ENCODE data around the gene CCND3.
"Not testable (repeated sequence)": the region's sequence is repeated elsewhere in the genome, so short reads cannot be mapped to it uniquely, and the experiment has no call there.

Gene CCND3

DNA sequence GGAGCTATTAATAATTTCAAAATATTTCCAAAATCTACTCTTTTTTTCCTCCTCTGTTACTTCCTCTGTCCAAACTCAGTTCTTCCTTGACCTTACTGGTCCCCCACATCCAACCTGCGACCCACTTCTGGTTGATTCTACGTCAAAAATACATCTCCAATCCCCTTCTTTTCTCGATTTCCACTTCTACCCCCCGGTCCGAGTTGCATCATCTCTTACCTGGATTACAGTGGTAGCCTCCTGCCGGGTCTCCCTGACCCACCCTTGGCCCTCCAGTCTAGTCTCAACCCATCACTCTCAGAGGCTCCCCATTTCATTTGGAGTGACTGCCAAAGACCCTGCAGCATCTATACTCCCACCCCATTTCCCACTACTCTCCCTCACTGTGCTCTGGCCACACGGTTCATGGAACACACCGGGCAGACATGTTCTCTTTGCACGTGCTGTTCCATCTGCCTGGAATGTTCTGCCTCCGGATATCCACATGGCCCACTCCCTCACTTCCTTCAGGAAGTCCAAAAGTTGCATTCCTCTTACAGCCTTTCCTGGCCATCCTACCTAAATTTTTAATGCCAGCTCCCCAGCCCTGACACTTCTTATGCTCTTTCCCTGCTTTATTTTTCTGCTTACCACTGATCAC, 6.1 kb upstream of the CCND3 start:
- DNase-seq = no peak

DNA sequence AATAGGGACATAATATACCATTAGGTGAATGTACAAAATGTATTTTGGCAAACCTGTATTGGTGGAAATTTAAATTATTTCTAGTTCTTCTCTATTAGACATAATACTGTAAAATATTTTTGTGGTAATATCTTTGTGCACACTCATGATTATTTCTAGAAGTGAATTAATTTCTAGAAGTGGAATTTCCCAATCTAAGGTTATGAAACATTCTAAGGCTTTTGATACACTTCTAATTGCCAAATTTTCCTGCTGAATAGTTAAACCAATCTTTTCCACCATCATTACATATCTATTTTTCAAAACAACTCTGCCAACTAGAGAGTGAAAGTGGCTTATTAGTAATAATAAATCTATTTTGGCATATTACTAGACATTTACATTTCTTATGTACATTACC, 1.8 kb upstream of the CCND3 start:
- DNase-seq = no peak

DNA sequence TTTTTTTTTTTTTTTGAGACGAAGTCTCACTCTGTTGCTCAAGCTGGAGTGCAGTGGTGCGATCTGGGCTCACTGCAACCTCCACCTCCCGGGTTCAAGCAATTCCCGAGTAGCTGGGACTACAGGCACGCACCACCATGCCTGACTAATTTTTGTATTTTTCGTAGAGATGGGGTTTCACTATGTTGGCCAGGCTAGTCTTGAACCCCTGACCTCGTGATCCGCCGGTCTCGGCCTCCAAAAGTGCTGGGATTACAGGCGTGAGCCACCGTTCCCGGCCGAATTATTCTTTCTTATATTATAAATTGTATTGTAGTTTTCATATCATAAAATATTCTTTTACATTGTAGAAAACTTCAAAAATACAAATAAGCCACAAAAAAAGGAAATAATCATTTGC, 1.3 kb upstream of the CCND3 start:
- DNase-seq = not testable (repeated sequence)

DNA sequence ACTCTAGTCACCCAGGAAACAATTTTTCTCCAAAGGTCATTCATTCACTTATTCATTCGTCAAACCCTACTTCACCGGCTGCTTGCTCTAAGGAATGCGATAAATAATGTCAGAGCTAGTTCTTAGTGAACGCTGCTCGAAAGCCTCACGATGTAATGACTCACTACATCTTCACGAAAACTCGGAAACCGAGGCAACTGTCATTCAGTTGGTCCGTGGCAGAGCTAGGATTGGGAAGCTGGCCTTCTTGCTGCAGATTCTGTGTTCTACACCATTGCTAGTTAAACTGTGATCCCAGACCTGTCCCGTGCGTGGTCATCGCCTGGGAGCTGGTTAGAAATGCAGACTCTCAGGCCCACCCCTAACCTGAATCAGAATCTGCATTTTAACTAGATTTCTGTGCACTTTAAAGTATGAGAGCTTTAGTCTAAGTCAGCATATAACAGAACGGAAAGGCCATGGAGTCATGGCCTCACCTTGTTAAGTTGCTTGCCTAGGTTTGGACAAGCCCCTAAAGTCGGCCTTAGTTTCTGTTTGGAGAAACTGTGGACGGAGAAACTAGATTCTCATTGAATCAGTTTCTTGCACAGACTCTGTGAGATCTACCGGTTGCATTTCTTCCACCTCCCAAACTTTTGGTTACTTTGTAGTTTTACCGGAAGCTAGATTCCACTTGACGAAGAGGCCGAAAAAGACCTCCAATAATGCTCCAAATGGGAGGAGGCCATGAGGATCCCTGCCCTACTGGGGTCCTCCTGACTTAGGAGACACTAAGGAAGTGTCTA, 651 bp upstream of the CCND3 start:
- DNase-seq = no peak

DNA sequence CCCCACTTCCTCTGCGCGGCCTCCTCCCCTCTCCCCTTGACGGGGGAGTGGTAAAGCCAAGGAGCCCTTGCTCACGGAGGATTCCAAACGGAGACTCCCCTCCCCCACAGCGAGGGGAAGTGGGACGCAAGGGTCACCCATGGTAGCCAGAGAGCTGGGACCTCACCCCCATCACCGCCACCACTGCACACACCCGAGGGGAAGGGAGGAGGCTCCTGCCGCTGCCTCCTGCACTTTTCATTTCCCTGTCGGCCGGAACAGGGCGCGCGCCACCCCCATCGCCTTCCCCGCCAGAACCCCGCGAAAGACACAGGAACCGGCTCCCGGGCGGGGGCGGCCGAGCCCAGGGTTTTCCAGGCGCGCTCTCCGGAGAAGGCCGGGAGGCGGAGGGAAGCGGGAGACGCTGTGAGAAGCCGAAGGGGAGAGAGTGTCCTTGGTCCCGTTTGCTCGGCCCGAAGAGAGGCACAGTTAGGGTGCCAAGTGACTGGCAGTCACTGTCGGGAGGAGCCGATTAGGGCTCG, 789 bp downstream of the CCND3 start:
- DNase-seq = peak; percentile 17

DNA sequence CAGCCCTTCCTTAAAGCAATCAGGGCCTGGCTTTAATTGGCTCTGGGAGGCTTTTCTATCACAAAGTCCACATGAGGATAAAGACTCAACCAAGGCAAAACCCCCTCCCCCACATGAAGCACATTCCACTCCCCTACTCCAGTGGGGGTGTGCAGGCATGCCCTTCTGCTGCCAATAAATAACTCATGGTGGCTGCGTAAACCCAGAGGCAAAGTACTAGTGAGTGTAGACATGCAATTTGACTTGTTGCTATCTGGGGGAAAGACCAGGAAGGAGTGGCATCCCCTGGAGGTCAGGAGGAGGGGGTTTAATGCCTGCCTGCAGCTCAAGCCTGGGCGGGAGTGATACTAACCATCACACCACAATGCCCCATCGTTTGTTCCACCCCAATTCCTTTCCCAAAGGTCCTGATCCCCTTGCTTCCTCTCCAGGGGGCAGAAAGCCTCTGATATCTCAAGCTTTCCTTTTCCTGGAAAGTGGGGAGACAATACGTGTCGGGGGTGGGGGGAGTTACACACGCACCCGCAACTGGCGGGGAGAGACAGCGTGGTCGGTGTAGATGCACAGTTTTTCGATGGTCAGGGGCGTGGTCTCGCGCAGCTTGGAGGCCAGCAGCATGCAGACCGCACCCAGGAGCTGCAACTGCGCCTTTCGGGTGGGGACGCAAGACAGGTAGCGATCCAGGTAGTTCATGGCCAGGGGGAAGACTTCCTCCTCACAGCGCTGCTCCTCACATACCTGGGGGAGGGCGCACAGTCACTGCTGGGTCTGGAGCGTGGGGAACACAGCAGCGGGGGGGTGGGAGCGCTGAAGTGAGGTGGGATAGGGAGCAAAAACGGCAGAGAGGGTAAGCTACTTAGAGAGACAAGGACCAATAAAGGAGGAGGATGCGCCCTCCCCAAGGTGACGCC, 1.5 kb downstream of the CCND3 start:
- DNase-seq = peak; percentile 77

DNA sequence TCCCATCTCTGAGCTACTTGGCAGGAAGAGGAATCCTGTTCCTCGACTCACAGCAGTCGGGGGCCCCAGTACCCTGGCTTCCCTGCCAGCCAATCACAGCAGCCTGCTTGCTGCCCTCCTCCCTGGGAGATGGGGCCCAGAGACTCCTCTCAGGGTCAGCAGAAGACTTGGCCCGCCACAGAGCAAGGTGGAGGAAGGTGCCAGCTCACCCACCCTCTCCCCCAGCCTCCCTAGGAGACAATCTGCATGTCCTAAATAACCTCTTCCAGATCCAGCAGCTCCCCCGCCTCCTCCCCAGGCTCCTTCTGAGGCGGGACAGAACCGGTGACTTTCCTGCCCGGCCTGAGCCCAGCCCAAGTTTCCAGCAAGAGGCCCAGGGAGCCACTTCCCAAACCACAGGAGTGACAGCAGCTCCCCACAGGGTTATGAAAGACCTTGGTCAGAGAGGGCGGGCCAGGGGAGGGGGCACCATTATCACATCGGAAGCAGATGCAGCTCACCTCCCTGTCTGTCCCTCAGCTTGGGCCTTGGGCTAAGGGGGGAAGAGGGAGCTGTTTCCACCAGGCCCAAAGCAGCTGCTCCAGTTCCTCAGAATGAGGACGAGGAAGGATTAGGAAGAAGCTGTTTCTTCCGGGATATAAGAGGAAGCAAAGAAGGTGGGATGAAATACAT, 2.3 kb downstream of the CCND3 start:
- peak; percentile 53 for DNase-seq

DNA sequence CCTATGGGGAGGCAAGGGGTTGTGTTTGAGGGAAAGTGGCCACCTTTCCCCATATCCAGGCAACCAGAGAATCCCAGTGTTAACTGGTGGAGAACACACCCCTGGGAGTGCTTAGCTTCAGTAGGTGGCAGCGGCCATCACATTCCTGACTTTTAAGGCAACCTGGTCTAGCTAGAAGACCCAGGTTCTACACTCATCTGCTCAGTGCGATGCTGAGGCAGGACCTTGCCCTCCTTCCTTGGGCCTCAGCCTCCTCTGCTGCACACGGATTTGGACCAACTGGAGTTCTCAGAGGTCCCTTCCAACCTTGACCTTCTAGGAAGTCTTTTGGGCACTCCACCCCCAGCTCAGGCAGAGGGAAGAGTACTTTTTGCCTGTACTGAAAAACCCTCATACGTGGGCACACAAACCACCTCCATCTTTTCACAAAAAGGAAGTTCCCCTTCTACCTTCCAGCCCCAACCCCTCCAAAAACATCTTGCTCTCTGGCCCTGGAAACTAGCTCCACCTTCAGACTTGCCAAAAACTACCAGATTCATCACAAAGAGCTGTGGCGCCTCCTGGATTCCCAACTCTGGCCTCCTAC, 2.9 kb downstream of the CCND3 start:
- no peak for DNase-seq

DNA sequence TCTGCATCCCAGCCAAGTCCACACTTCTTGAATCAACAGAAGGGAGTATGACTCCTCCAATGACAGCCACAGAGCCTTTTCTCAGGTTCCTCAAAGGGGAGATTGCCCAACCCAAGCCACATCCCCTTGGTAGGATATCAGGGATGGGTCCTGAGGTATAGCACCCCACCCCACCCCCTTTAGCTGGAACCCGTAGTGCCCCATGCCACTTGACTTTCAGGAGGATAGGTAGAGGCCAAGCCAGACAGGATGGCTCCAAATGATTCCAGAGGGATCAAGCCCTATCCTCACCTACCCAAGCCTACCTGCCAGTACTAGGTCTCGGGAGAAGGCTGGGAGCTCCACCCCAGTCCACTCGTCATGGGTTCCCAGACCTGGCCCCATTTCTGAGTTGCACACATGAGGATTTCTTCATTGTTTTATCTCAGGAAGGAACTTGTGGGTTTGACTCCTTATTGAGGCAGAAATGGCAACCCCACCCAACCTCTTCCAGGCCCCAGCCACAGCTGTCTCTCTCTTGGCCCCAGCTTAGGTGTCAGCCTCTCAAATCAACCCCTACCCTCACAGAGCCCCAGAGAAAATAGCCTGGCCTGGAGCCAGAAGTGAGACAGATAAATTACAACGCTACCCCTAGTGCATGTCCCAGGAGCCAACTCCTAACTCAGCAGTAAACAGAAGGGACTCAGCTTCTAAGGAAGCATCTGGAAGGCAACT, 3.6 kb downstream of the CCND3 start:
- DNase-seq = no peak

DNA sequence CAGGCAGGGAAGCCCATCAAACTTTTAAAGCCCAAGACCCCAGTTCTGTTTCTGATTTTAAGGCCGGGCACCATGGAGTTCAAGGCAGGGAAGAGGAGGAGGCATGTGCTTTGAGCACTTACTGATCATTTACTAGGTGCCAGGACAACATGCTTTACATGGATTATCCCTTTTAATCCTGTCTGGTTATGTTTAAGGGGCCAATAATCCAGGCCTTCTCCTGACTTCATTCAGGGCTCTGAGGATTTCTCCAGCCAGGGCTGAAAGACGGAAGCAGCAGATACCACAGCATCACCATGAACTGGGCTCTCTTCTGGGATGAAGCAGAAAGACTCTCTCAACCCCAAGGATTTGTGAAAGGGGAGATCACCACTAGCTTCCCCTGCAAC, 4.1 kb downstream of the CCND3 start:
- DNase-seq = no peak

DNA sequence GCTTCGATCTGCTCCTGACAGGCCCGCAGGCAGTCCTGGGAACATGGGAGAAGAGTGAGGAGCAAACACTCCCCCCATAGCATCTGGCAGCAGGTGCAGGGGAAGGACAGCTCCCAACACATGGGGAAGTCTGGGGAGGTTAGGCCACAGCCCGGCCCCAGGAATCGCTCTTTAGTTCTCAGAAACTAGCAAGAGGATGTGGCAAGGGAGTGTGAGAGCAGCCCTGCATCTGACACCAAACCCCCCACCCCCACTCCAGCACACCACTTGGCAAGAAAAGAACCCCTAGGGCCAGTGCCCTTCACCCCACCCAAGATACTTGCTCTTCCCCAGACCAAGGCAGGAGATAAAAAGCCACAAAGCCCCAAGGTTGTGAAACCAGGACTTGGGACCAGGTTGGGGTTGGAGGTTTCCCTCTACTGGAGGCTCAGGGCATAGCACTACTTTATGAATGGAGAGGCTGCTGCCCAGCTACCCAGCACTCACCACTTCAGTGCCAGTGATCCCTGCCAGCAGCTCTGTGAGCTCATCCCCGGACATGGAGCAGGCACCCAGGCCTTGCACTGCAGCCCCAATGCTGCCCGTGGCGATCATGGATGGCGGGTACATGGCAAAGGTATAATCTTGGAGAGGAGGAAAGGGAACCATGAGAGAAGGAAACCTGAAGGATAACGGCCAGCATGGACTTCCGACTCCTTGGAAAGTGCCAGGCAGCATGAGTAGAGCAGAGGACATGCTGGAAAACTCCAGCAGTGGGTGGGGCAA, 5.4 kb downstream of the CCND3 start:
- peak; percentile 79 for DNase-seq

DNA sequence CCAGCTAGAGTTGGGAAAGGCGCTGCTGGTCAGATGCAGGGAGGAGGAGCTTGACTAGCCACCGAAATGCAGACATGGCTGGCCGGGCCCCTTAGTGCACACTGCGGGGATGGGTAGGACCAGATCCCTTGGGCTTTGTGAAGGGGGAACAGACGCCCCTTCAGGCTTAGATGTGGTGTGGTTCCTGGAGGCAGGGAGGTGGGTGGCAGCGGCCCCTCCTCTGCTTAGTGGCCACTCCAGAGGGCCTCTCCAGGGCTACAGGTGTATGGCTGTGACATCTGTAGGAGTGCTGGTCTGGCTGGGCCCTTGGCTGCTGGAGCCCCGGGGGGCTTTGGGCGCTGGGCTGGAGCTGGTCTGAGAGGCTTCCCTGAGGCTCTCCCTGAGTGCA, 5.9 kb downstream of the CCND3 start:
- DNase-seq = no peak

DNA sequence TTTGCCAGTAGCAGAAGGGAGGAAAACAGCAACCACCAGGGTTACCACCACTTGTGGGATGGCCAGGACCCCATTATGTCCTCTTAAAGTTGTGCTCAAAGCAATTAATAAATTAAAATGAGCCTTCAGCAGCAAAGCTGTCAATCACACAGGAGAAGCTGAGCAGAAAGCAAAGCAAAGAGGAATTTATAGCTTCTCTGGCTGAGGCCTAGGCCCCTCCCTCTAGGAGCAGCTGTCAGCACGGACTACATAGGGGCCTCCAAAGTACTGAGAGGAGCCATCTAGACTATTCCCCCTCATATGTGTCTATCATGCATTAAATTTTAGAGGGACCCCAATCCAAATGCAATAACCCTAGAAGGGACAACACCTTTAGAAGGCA, 6.4 kb downstream of the CCND3 start:
- DNase-seq = no peak

DNA sequence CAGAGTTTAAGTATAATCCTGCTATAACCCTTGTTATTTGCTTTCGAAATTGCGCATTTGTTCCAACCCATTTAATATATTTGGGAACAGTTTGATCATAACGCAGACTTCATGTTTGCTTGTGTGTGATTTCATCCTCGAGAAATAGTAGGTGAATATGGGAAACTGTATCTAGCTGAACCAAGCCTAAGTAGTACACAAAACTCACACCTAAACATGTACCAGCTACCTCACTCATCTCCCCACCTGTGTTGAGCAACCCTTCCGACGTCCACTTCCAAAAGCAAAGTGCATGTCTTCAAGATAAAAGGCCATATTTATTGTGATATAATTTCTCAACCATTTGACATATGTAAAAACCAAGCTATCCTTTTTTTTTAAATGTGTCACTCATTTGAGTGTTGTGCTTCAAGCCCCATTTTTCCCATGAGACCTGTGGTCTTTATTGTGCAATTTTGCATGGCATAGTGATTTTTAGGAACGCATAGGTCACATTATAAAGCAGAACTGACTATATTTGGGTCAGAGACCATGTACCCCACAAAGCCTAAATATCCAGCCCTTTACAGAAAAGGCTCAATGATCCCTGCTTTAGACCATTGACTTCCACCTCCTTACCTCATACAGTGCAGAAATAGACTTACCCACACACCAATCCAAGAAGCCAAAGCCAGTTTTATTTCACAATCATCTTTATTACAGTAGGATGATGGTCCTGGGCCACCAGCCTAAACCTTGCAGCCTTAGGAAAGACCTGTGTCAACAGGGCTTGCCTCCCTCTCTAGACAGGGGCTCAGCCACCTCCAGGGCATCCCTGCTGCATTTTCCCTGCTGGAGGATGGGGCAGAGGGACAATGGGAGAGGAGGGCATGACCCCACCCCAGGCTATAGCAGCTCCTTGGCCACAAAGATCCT, 7.1 kb downstream of the CCND3 start:
- no peak for DNase-seq

DNA sequence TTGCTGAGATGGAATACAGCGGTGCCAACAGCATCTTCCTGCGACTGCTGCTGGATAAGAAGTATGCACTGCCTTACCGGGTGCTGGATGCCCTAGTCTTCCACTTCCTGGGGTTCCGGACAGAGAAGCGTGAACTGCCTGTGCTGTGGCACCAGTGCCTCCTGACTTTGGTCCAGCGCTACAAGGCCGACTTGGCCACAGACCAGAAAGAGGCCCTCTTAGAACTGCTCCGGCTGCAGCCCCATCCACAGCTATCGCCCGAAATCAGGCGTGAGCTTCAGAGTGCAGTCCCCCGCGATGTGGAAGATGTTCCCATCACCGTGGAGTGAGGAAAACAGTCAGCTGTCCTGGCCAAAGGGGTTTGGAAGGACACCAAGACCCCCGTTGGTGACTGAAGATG, 9.2 kb downstream of the CCND3 start:
- DNase-seq = no peak

DNA sequence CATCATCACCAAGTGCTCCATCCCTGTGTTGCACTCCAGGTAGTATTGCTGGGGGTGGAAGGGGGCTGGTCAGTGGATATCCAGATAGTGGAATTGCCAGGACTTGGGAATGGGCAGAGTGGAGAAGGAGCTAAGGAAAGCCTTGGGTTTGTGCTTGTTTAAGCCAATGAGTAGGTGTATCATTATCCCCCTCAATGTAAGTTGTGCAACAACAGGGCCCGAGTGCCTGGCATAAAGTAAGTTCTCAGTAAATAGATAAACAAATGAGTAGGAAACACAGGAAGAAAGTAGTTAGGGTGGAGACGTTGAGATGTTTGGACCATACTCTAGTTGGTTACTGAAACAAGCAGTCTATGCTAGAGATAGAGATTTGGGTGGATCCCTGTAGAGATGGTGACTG, 9.8 kb downstream of the CCND3 start:
- DNase-seq = no peak

DNA sequence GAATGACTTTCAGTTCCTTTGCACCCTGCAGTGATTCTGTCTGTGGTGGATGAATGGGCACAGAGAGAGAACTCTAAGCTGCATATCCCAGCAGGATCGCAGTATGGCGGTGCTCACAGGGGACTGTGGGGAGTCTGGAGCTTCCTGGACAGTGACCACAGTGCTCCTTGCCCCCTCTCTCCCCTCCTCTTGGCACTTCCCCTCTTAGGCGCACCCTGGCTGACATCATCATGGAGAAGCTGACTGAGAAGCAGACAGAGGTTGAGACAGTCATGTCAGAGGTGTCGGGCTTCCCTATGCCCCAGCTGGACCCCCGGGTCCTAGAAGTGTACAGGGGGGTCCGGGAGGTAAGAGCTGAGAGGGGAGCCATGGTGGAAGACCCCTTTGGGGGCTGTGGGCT, 11.7 kb downstream of the CCND3 start:
- no peak for DNase-seq

DNA sequence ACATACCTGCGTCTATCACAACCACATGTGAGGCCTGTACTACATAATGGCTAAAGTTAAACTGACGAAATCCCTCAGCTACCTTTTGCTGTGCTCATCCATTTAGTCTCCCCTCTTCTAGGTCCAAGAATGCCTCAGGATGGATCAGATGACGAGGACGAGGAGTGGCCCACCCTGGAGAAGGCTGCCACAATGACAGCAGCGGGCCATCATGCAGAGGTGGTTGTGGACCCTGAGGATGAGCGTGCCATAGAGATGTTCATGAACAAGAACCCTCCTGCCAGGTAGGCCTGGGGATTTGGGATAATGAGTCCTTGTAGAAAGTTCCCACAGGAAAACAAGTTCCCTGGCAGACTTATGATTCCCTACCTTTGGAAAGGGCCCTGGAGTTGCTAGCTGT, 14.4 kb downstream of the CCND3 start:
- DNase-seq = no peak

DNA sequence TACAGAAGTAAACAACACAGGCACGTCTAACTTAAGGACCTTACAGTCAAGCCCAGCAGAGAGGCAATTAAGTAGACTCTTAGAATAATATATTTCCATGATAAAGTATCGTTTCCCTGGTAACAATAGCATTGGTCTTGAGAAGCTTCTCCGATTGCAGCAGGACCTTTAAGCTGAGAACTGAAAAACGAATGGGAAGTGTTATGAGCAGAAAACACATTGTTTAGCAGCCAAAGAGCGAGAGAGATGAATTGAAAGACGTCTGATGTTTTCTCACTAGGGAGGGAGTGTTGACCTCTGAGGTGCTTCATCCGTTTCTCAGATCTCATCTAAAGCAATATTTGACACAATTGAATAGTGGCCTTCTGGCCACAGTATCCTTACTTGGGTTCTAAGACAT, 19.5 kb downstream of the CCND3 start:
- DNase-seq = no peak

DNA sequence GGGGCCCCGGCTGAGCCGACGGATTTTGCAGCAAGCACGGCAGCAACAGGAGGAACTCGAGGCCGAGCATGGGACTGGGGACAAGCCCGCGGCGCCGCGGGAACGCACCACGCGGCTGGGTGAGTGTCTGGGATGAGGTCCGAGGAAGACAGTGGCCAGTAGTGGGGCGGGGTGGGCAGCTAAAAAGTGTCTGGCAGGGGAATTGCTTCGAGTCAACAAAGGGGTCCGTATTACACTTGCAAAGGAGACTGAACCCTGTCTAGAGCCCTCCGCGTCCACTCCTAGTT, 20.0 kb downstream of the CCND3 start:
- DNase-seq = no peak

Data from fibroblast of skin of abdomen (primary cell).